Activated CD4-positive, alpha-beta T cell treated with anti-CD3 and anti-CD28 coated beads, Interleukin-2, amount 50 U/mL, for 1 hour (primary cell): ENCODE results near the gene DMP1.
"Not testable (repeated sequence)": the region's sequence is repeated elsewhere in the genome, so short reads cannot be mapped to it uniquely, and the experiment has no call there.

Source experiments
- DNase-seq: peaks from one replicate; pipeline ENCODE4 v3.0.0-alpha.2; 2020

Gene DMP1

GRCh38 chr4:87690947-87691346 is 40.9 kb downstream of the DMP1 start:
- not testable (repeated sequence) for DNase-seq

GRCh38 chr4:87692060-87692459 is 42.0 kb downstream of the DMP1 start:
- DNase-seq = not testable (repeated sequence)

- DNase-seq = no peak
Observed at GRCh38 chr4:87697272-87697671, 47.2 kb downstream of the DMP1 start.

- no peak for DNase-seq
Observed at GRCh38 chr4:87697945-87698344, 47.9 kb downstream of the DMP1 start.

- DNase-seq = no peak
Observed at GRCh38 chr4:87698394-87698793, 48.3 kb downstream of the DMP1 start.

GRCh38 chr4:87704001-87704400 is 53.9 kb downstream of the DMP1 start:
- DNase-seq = no peak

- no peak for DNase-seq
Observed at GRCh38 chr4:87707279-87707918, 57.3 kb downstream of the DMP1 start.
